ENCODE data around the gene LRP1B.

GRCh38 chr2:140187086-140187485 is 1943.7 kb downstream of the LRP1B start:
- TF ChIP-seq CTCF (conservative IDR thresholded peaks at IDR 0.05 in 1 of 2, IDR thresholded peaks at IDR 0.05 in 1 of 2; ENCODE audit: low read depth in 1 of 2, low read length in 2 of 2) (no peak), EZH2 (IDR thresholded peaks at IDR 0.05; ENCODE audit: low read length, missing control alignments) (no peak)

Data from fibroblast of lung (primary cell).